ENCODE measurements around the gene NR2C1. TPM values are rescaled to one million over a fixed set of nuclear protein-coding genes. Genes with fewer than 3 reads are reported as not detected.
A peak's percentile ranks its signal among the peaks of the same experiment; 100 is the strongest.
"Not testable (repeated sequence)": the region's sequence is repeated elsewhere in the genome, so short reads cannot be mapped to it uniquely, and the experiment has no call there.

The NR2C1 gene
- total and polyA plus RNA-seq, 9 of the 15 experiments (the other 6 are each of a cell fraction or from before 2014, with no cell fraction given) = 8.5 to 42.4 (median 35.6) TPM

DNA sequence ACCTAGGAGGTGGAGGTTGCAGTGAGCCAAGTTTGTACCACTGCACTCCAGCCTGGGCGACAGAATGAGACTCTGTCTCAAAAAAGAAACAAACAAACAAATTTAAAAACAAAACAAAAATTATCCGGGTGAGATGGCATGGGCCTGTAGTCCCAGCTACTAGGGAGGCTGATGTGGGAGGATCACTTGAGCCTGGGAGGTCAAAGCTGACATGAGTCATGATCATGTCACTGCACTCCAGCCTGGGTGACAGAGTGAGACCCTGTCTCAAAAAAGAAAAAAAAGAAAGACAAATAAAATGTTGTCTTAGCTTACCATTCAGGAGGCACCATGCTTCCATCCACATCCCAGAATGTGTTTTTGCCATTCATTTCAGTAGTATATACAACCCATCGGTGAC lies 79.6 kb downstream of the NR2C1 start:
- not testable (repeated sequence) for H3K4me2 ChIP-seq (ENCODE audit: insufficient read depth, low read length)

DNA sequence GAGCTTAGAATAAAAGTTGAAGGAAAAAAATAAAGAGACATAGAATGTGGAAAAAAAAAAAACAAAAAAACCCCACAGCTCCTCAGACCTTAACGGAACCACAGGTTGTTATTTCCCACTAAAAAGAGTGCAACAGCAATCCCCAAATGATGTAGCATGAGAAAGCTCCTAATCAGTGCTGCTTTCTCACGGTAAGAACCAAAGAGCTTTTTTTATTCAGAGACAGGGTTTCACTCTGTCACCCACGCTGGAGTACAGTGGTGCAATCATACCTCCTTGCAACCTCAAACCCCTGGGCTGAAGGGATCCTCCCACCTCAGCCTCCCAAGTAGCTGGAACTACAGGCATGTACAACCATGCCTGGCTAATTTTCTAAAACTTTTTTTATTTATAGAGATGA lies 83.2 kb downstream of the NR2C1 start:
- POLR2A ChIA-PET = interaction anchor here (0.9 to 2.2 kb wide), 2 partner anchors 13 to 83 kb away, joined by 3 to 9 read pairs; partner anchors contain the start of genes NDUFA12 and NR2C1
- no peak overlapping the region for H3K27ac ChIP-seq (ENCODE audit: extremely low read depth, low read depth, low read length)
- ATAC-seq (no peak), DNase-seq (ENCODE audit: extremely low read depth in 1 of 4, low spot score in 3 of 4) (no peak), FAIRE-seq (no peak)
- 74% methylated on average over 3 of the region's 3 CpGs for whole genome bisulfite sequencing (ENCODE audit: insufficient coverage, low coverage, missing lambda C conversion rate)
- no peaks in the 10 kb centered on the region for H3K4me1 ChIP-seq (replicated peaks in 1 of 2; ENCODE audit: control insufficient read depth in 2 of 2, insufficient read depth in 2 of 2, low read length in 2 of 2)
- peaks cover 3% of the 10 kb centered on the region; the same call in 1 of the 3 replicates for H3K79me2 ChIP-seq (ENCODE audit: control insufficient read depth, insufficient read depth, low read length)
- H4K20me1 ChIP-seq (replicated peaks; ENCODE audit: control insufficient read depth, insufficient read depth, low read length) = no peaks in the 10 kb centered on the region
- no peak overlapping the region for H2AFZ ChIP-seq (ENCODE audit: low read depth, low read length)
- BruUV-seq (replicated peaks) = no TSS peak
- no peak overlapping the region for H3K9ac ChIP-seq (ENCODE audit: insufficient read depth in 1 of 2, low read depth in 2 of 2, low read length in 2 of 2)
- no peaks in the 10 kb centered on the region for H3K27me3 ChIP-seq (ENCODE audit: control insufficient read depth in 2 of 2, insufficient read depth in 2 of 2, low read length in 2 of 2)
- H3K9me3 ChIP-seq (replicated peaks; ENCODE audit: control insufficient read depth, insufficient read depth, low read depth, low read length) = no peaks in the 10 kb centered on the region
- in situ Hi-C loops (cut with MboI) = no loop called here
- H3K9me1 ChIP-seq (ENCODE audit: control insufficient read depth, insufficient read depth, low read length) = no peaks in the 10 kb centered on the region
- intact Hi-C loops (cut with micrococcal nuclease) = no loop called here
- H3K4me3 ChIP-seq = no peak overlapping the region
- H3K4me2 ChIP-seq (ENCODE audit: insufficient read depth, low read length) = no peak overlapping the region
- CTCF ChIA-PET (ENCODE audit: low intra/inter-chr PET ratio) = no interaction called here
- peaks cover 46% of the 10 kb centered on the region; the same call in 2 of the 3 replicates for H3K36me3 ChIP-seq (ENCODE audit: control insufficient read depth, insufficient read depth, low read length)

More for the DNA sequence above, 79.6 kb downstream of the NR2C1 start:
- CTCF ChIA-PET (ENCODE audit: low intra/inter-chr PET ratio); ATAC-seq; BruUV-seq (replicated peaks); in situ Hi-C loops (cut with MboI); H3K4me3 ChIP-seq; H3K9ac ChIP-seq (ENCODE audit: insufficient read depth in 1 of 2, low read depth in 2 of 2, low read length in 2 of 2); H4K20me1 ChIP-seq (replicated peaks; ENCODE audit: control insufficient read depth, insufficient read depth, low read length); H3K9me1 ChIP-seq (ENCODE audit: control insufficient read depth, insufficient read depth, low read length); H3K9me3 ChIP-seq (replicated peaks; ENCODE audit: control insufficient read depth, insufficient read depth, low read depth, low read length); DNase-seq (ENCODE audit: extremely low read depth in 1 of 4, low spot score in 3 of 4); H3K4me1 ChIP-seq (replicated peaks in 1 of 2; ENCODE audit: control insufficient read depth in 2 of 2, insufficient read depth in 2 of 2, low read length in 2 of 2); H2AFZ ChIP-seq (ENCODE audit: low read depth, low read length); intact Hi-C loops (cut with micrococcal nuclease); H3K27me3 ChIP-seq (ENCODE audit: control insufficient read depth in 2 of 2, insufficient read depth in 2 of 2, low read length in 2 of 2); FAIRE-seq; H3K27ac ChIP-seq (ENCODE audit: extremely low read depth, low read depth, low read length): not testable (repeated sequence)
- 77% methylated on average over 3 of the region's 3 CpGs for WGBS (ENCODE audit: insufficient coverage, low coverage, missing lambda C conversion rate)
- peaks cover 49% of the 10 kb centered on the region; the same call in 2 of the 3 replicates for H3K36me3 ChIP-seq (ENCODE audit: control insufficient read depth, insufficient read depth, low read length)
- peaks cover 22% of the 10 kb centered on the region for H3K79me2 ChIP-seq (ENCODE audit: control insufficient read depth, insufficient read depth, low read length)
- TF ChIP-seq, protein P1, sequence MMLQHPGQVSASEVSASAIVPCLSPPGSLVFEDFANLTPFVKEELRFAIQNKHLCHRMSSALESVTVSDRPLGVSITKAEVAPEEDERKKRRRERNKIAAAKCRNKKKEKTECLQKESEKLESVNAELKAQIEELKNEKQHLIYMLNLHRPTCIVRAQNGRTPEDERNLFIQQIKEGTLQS (IDR thresholded peaks at IDR 0.05) = peak; percentile 24; the same call in 1 of the 2 replicates
- TF ChIP-seq, protein P1 (CRISPR knock-in tag; conservative IDR thresholded peaks at IDR 0.05) = not testable (repeated sequence)
- POLR2A ChIA-PET = interaction anchor here (2.0 kb wide), 1 partner anchor 32 kb away, joined by 5 read pairs; no protein-coding TSS in a partner anchor

Data from K562 (cell line).